Ovary (tissue), 3 donors: ENCODE results near the gene RASGRP3.

Experiments
- CTCF ChIP-seq, 3 donors: fragments of 450-650 bp in 2 of 3; fragments of 200-600 bp in 1 of 3; IDR thresholded peaks; one replicate each; pipeline versions ENCODE4 v1.5.1 to v1.8.0; 2016 to 2022; ENCODE audit warnings: antibody characterized with exemption in 3 of 3, mild to moderate bottlenecking in 1 of 3
- POLR2A ChIP-seq: fragments of 450-650 bp; IDR thresholded peaks from one replicate; pipeline ENCODE4 v1.6.1; 2017; ENCODE audit warnings: antibody characterized with exemption, mild to moderate bottlenecking, moderate library complexity
- donor health status: DM: no; HTN: no; CAD: no.

GRCh38 chr2:33516456-33516995, 40.1 kb downstream of the RASGRP3 start:
- TF ChIP-seq CTCF (IDR thresholded peaks at IDR 0.05) (no peak), POLR2A (no peak)
